ENCODE measurements around the gene SLITRK1.
A peak's percentile ranks its signal among the peaks of the same experiment; 100 is the strongest.

SLITRK1 gene

GRCh38 chr13:83882606-83882959 is 309 bp upstream of the SLITRK1 start:
- H3K27me3 ChIP-seq (ENCODE audit: control insufficient read depth, insufficient read depth, low read length): peaks cover 72% of the 10 kb centered on the region
- H3K9me3 ChIP-seq (ENCODE audit: control insufficient read depth, insufficient read depth, low read length): no peaks in the 10 kb centered on the region
- no peak overlapping the region for H3K9ac ChIP-seq (ENCODE audit: low read depth, low read length)
- peak overlapping the region; percentile 65 for H3K4me3 ChIP-seq (ENCODE audit: low read depth, low read length)
- H3K36me3 ChIP-seq (ENCODE audit: control insufficient read depth, insufficient read depth, low read length): no peaks in the 10 kb centered on the region
- H3K4me1 ChIP-seq (ENCODE audit: control insufficient read depth, insufficient read depth, low read length): peaks cover 8% of the 10 kb centered on the region

GRCh38 chr13:83881140-83881684 is 1.1 kb downstream of the SLITRK1 start:
- no peak overlapping the region for H3K9ac ChIP-seq (ENCODE audit: low read depth, low read length)
- H3K4me1 ChIP-seq (ENCODE audit: control insufficient read depth, insufficient read depth, low read length): peaks cover 8% of the 10 kb centered on the region
- H3K9me3 ChIP-seq (ENCODE audit: control insufficient read depth, insufficient read depth, low read length): no peaks in the 10 kb centered on the region
- peak overlapping the region; percentile 58 for H3K4me3 ChIP-seq (ENCODE audit: low read depth, low read length)
- peaks cover 79% of the 10 kb centered on the region for H3K27me3 ChIP-seq (ENCODE audit: control insufficient read depth, insufficient read depth, low read length)
- no peaks in the 10 kb centered on the region for H3K36me3 ChIP-seq (ENCODE audit: control insufficient read depth, insufficient read depth, low read length)

- no peaks in the 10 kb centered on the region for H3K9me3 ChIP-seq (ENCODE audit: control insufficient read depth, insufficient read depth, low read length)
- H3K4me1 ChIP-seq (ENCODE audit: control insufficient read depth, insufficient read depth, low read length): peaks cover 8% of the 10 kb centered on the region
- H3K36me3 ChIP-seq (ENCODE audit: control insufficient read depth, insufficient read depth, low read length): no peaks in the 10 kb centered on the region
- no peak overlapping the region for H3K9ac ChIP-seq (ENCODE audit: low read depth, low read length)
- peak overlapping the region; percentile 58 for H3K4me3 ChIP-seq (ENCODE audit: low read depth, low read length)
- H3K27me3 ChIP-seq (ENCODE audit: control insufficient read depth, insufficient read depth, low read length): peaks cover 79% of the 10 kb centered on the region
These were observed 1.8 kb downstream of the SLITRK1 start for GRCh38 chr13:83880275-83881139.

- H3K4me1 ChIP-seq (ENCODE audit: control insufficient read depth, insufficient read depth, low read length): peaks cover 8% of the 10 kb centered on the region
- no peaks in the 10 kb centered on the region for H3K9me3 ChIP-seq (ENCODE audit: control insufficient read depth, insufficient read depth, low read length)
- H3K9ac ChIP-seq (ENCODE audit: low read depth, low read length): no peak overlapping the region
- peak overlapping the region; percentile 58 for H3K4me3 ChIP-seq (ENCODE audit: low read depth, low read length)
- H3K36me3 ChIP-seq (ENCODE audit: control insufficient read depth, insufficient read depth, low read length): no peaks in the 10 kb centered on the region
- H3K27me3 ChIP-seq (ENCODE audit: control insufficient read depth, insufficient read depth, low read length): peaks cover 75% of the 10 kb centered on the region
These were observed 2.7 kb downstream of the SLITRK1 start for GRCh38 chr13:83879431-83880171.

- Histone ChIP-seq H3K9ac (ENCODE audit: low read depth, low read length) (no peak overlapping the region), H3K9me3 (ENCODE audit: control insufficient read depth, insufficient read depth, low read length) (no peaks in the 10 kb centered on the region), H3K4me1 (ENCODE audit: control insufficient read depth, insufficient read depth, low read length) (peaks cover 8% of the 10 kb centered on the region), H3K36me3 (ENCODE audit: control insufficient read depth, insufficient read depth, low read length) (no peaks in the 10 kb centered on the region), H3K27me3 (ENCODE audit: control insufficient read depth, insufficient read depth, low read length) (peaks cover 68% of the 10 kb centered on the region), H3K4me3 (ENCODE audit: low read depth, low read length) (peak overlapping the region; percentile 58)
These were observed 3.4 kb downstream of the SLITRK1 start for GRCh38 chr13:83878691-83879430.

- H3K27me3 ChIP-seq (ENCODE audit: control insufficient read depth, insufficient read depth, low read length): peaks cover 57% of the 10 kb centered on the region
- H3K9ac ChIP-seq (ENCODE audit: low read depth, low read length): no peak overlapping the region
- peaks cover 5% of the 10 kb centered on the region for H3K4me1 ChIP-seq (ENCODE audit: control insufficient read depth, insufficient read depth, low read length)
- no peak overlapping the region for H3K4me3 ChIP-seq (ENCODE audit: low read depth, low read length)
- no peaks in the 10 kb centered on the region for H3K36me3 ChIP-seq (ENCODE audit: control insufficient read depth, insufficient read depth, low read length)
- H3K9me3 ChIP-seq (ENCODE audit: control insufficient read depth, insufficient read depth, low read length): no peaks in the 10 kb centered on the region
These were observed 4.5 kb downstream of the SLITRK1 start for GRCh38 chr13:83877651-83878355.

GRCh38 chr13:83876546-83876945 is 5.7 kb downstream of the SLITRK1 start:
- peaks cover 47% of the 10 kb centered on the region for H3K27me3 ChIP-seq (ENCODE audit: control insufficient read depth, insufficient read depth, low read length)
- H3K36me3 ChIP-seq (ENCODE audit: control insufficient read depth, insufficient read depth, low read length): no peaks in the 10 kb centered on the region
- no peak overlapping the region for H3K4me3 ChIP-seq (ENCODE audit: low read depth, low read length)
- H3K4me1 ChIP-seq (ENCODE audit: control insufficient read depth, insufficient read depth, low read length): peaks cover 5% of the 10 kb centered on the region
- H3K9ac ChIP-seq (ENCODE audit: low read depth, low read length): no peak overlapping the region
- H3K9me3 ChIP-seq (ENCODE audit: control insufficient read depth, insufficient read depth, low read length): no peaks in the 10 kb centered on the region

- Histone ChIP-seq H3K36me3 (ENCODE audit: control insufficient read depth, insufficient read depth, low read length) (no peaks in the 10 kb centered on the region), H3K4me3 (ENCODE audit: low read depth, low read length) (no peak overlapping the region), H3K9me3 (ENCODE audit: control insufficient read depth, insufficient read depth, low read length) (no peaks in the 10 kb centered on the region), H3K4me1 (ENCODE audit: control insufficient read depth, insufficient read depth, low read length) (no peaks in the 10 kb centered on the region), H3K27me3 (ENCODE audit: control insufficient read depth, insufficient read depth, low read length) (no peaks in the 10 kb centered on the region), H3K9ac (ENCODE audit: low read depth, low read length) (no peak overlapping the region)
These were observed 14.6 kb downstream of the SLITRK1 start for GRCh38 chr13:83867708-83868107.

- no peaks in the 10 kb centered on the region for H3K4me1 ChIP-seq (ENCODE audit: control insufficient read depth, insufficient read depth, low read length)
- H3K27me3 ChIP-seq (ENCODE audit: control insufficient read depth, insufficient read depth, low read length): no peaks in the 10 kb centered on the region
- no peaks in the 10 kb centered on the region for H3K9me3 ChIP-seq (ENCODE audit: control insufficient read depth, insufficient read depth, low read length)
- H3K9ac ChIP-seq (ENCODE audit: low read depth, low read length): no peak overlapping the region
- no peaks in the 10 kb centered on the region for H3K36me3 ChIP-seq (ENCODE audit: control insufficient read depth, insufficient read depth, low read length)
- no peak overlapping the region for H3K4me3 ChIP-seq (ENCODE audit: low read depth, low read length)
These were observed 16.8 kb downstream of the SLITRK1 start for GRCh38 chr13:83865161-83866137.

GRCh38 chr13:83853771-83854170 is 28.5 kb downstream of the SLITRK1 start:
- H3K9ac ChIP-seq (ENCODE audit: low read depth, low read length): no peak overlapping the region
- H3K27me3 ChIP-seq (ENCODE audit: control insufficient read depth, insufficient read depth, low read length): no peaks in the 10 kb centered on the region
- H3K4me1 ChIP-seq (ENCODE audit: control insufficient read depth, insufficient read depth, low read length): no peaks in the 10 kb centered on the region
- no peaks in the 10 kb centered on the region for H3K36me3 ChIP-seq (ENCODE audit: control insufficient read depth, insufficient read depth, low read length)
- no peaks in the 10 kb centered on the region for H3K9me3 ChIP-seq (ENCODE audit: control insufficient read depth, insufficient read depth, low read length)
- no peak overlapping the region for H3K4me3 ChIP-seq (ENCODE audit: low read depth, low read length)
